Tibial nerve (tissue), 4 donors: Measurements from ENCODE around the gene FIGLA.

Experiments used
- EP300 ChIP-seq, 2 donors: sonication (generic); formaldehyde crosslinking; IDR thresholded peaks; one replicate each; pipeline ENCODE4 v1.6.1; 2017; ENCODE audit warnings: antibody characterized with exemption in 2 of 2, mild to moderate bottlenecking in 1 of 2
- POLR2A ChIP-seq, 2 donors: fragments of 450-650 bp; IDR thresholded peaks; one replicate each; pipeline ENCODE4 v1.6.1; 2017; ENCODE audit warnings: antibody characterized with exemption in 2 of 2, mild to moderate bottlenecking in 2 of 2, moderate library complexity in 2 of 2
- TF ChIP-seq, protein P1 (sequence below), 5 experiments: fragments of 200-600 bp in 3 of 5; fragments of 450-650 bp in 2 of 5; sonication (generic) in 3 of 5; IDR thresholded peaks; one replicate each; pipeline ENCODE4 v1.5.1; 2016 to 2019; ENCODE audit warnings: antibody characterized with exemption in 5 of 5, mild to moderate bottlenecking in 3 of 5, moderate library complexity in 2 of 5

DNA sequence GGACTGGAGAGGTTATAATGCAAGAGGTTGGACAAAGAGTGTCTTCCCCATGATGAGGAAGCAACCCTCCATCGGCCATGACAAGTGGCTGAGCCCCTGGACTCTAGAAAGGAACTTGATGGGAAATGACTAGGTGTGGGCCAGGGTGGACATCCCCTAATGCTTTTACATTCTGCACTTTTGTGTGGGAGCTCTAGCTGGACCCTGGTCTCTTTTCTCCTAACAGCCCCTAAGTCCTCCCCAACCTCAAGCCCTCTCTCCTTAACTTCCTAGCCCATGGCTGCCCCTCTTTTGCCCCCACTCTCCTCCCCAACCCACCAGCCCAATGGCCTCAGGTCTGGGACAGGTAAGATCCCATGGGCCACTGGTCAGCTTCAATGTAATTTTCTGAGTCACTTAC lies 42.8 kb upstream of the FIGLA start:
- TF ChIP-seq, protein P1, sequence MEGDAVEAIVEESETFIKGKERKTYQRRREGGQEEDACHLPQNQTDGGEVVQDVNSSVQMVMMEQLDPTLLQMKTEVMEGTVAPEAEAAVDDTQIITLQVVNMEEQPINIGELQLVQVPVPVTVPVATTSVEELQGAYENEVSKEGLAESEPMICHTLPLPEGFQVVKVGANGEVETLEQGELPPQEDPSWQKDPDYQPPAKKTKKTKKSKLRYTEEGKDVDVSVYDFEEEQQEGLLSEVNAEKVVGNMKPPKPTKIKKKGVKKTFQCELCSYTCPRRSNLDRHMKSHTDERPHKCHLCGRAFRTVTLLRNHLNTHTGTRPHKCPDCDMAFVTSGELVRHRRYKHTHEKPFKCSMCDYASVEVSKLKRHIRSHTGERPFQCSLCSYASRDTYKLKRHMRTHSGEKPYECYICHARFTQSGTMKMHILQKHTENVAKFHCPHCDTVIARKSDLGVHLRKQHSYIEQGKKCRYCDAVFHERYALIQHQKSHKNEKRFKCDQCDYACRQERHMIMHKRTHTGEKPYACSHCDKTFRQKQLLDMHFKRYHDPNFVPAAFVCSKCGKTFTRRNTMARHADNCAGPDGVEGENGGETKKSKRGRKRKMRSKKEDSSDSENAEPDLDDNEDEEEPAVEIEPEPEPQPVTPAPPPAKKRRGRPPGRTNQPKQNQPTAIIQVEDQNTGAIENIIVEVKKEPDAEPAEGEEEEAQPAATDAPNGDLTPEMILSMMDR (IDR thresholded peaks at IDR 0.05), result no peak
- no peak for TF ChIP-seq POLR2A (IDR thresholded peaks at IDR 0.05)
- no peak for TF ChIP-seq EP300 (IDR thresholded peaks at IDR 0.05)
